Naive B cell (primary cell): ENCODE results near the gene LRMDA. TPM values are rescaled to one million over a fixed set of nuclear protein-coding genes. Genes with fewer than 3 reads are reported as not detected.

Experiments used
- ATAC-seq, 2 donors: fragments of 150-1000 bp; cut with Tn5 transposase; 2 replicates each; pipeline ENCODE4 v1.10.0; 2021; ENCODE audit warnings: low read depth in 2 of 2, mild to moderate bottlenecking in 2 of 2, moderate library complexity in 2 of 2
- DNase-seq: peaks from one replicate; pipeline ENCODE4 v3.0.0; 2022
- H3K27ac Mint-ChIP-seq, 6 donors: one replicate each; pipeline ENCODE4 v1.8.0; 2020 to 2022; ENCODE audit warnings: mild to moderate bottlenecking in 6 of 6, mixed read lengths in 6 of 6, moderate library complexity in 5 of 6, inconsistent platforms in 2 of 6
- H3K27me3 Mint-ChIP-seq, 3 donors: one replicate each; pipeline ENCODE4 v1.8.0; 2021 to 2022; ENCODE audit warnings: mixed read lengths in 3 of 3, mild to moderate bottlenecking in 1 of 3
- H3K36me3 Mint-ChIP-seq, 2 donors: one replicate each; pipeline ENCODE4 v1.8.0; 2020 to 2022; ENCODE audit warnings: mixed read lengths in 2 of 2, inconsistent platforms in 1 of 2, mild to moderate bottlenecking in 1 of 2
- H3K4me1 Mint-ChIP-seq, 3 donors: one replicate each; pipeline ENCODE4 v1.8.0; 2020 to 2022; ENCODE audit warnings: mixed read lengths in 3 of 3, inconsistent platforms in 1 of 3, mild to moderate bottlenecking in 1 of 3, moderate library complexity in 1 of 3
- H3K4me3 Mint-ChIP-seq, 8 donors: one replicate each; pipeline ENCODE4 v1.8.0; 2020 to 2022; ENCODE audit warnings: mild to moderate bottlenecking in 8 of 8, mixed read lengths in 8 of 8, moderate library complexity in 8 of 8, inconsistent platforms in 2 of 8
- H3K9me3 Mint-ChIP-seq, 7 donors: one replicate each; pipeline ENCODE4 v1.8.0; 2020 to 2022; ENCODE audit warnings: mixed read lengths in 7 of 7, mild to moderate bottlenecking in 5 of 7, inconsistent platforms in 2 of 7, moderate library complexity in 1 of 7
- polyA plus RNA-seq, 6 donors: library from polyadenylated mRNA; unstranded; fragments of 300-500 nt; fragmentation: Illumina TruSeq; gene quantifications; one replicate each; pipeline ENCODE4 v1.2.3, GENCODE V29; 2021; ENCODE audit warnings: low read depth in 6 of 6

The LRMDA gene
- polyA plus RNA-seq, 6 donors from 2014 or later: 2.1 TPM; not detected in 5

DNA sequence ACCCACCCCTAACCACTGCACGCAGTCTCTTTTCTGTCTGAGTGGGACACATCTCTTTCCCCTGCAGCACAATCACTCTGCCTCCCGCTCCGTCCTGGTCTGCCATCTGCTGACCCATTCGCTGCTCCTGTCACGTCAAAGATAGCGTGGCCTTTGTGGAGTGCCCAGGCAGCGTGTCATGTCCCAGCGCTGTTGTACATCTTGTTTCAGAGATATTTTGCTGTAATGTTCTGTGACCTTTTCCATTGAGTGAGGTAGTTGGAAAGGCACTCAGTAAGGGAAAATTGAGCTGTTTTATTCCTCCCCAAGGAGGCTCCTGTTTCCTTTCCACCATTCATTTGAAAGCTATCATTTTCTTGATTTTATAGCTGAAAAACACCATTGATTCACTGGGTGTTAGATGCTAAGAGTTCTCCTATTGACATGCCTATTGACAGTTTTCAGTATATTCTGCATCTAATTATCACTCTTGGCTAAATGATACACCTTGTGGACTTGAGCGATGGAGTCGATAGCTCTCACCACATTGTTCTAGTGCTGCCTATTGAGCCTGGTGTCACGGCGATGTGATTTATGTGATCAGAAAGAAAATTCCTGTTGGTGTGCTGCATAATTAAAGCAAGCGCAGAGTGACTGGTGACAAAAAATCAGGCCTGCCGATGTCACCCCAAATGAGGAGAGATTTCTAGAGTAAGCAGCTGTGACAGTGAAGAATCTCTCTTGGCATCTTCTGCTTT is 372.6 kb downstream of the LRMDA start:
- ATAC-seq (no peak), DNase-seq (no peak)
- Mint-ChIP-seq H3K9me3 (peaks cover 0 to 10% (median 4%) of the 10 kb centered on the region in 7 donors), H3K4me3 (no peak overlapping the region), H3K36me3 (no peaks in the 10 kb centered on the region), H3K4me1 (no peaks in the 10 kb centered on the region), H3K27me3 (peaks cover 0 to 22% (median 3%) of the 10 kb centered on the region in 3 donors), H3K27ac (no peak overlapping the region)

DNA sequence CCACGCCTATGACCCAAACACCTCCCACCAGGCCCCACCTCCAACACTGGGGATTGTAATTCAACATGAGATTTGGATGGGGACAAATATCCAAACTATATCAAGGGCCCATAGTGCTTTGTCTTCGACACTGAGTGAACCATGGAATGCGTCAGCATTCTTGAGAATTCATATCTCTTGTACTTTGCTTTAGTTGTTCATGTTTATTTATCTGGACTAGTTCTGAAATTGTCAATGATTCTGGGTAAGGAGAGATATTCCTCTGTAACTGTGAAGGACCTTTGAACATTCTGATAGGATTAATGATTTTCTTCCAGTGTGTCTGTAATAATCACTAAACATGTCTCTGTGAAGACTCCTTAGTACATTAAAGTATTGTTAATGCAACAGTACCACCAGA is 374.8 kb downstream of the LRMDA start:
- no peak for DNase-seq
- peaks cover 0 to 7% (median 2%) of the 10 kb centered on the region in 7 donors for H3K9me3 Mint-ChIP-seq
- H3K27me3 Mint-ChIP-seq: peaks cover 0 to 22% (median 8%) of the 10 kb centered on the region in 3 donors
- no peaks in the 10 kb centered on the region for H3K4me1 Mint-ChIP-seq
- H3K27ac Mint-ChIP-seq: no peak overlapping the region
- H3K4me3 Mint-ChIP-seq: no peak overlapping the region
- no peak for ATAC-seq
- H3K36me3 Mint-ChIP-seq: no peaks in the 10 kb centered on the region

DNA sequence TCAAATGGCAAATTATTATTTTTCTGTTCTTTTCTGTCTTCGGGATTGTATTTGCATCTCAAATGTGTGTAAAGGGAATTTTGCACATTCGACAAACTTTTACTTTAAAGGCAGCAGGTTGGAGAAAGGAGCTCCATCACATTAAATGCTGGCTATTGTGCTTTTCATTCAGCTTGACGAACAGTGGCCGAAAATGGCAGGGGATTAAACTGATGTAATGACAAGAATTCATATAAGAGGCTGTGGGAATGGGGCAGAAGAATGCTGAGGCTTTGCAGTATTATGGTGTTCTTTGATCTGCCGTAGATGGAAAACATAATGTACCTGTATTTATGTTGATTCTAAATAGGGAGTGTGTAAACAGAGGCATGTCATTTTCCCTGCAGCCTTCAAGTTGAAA is 376.0 kb downstream of the LRMDA start:
- no peak overlapping the region for H3K4me3 Mint-ChIP-seq
- H3K4me1 Mint-ChIP-seq: no peaks in the 10 kb centered on the region
- peaks cover 0 to 7% (median 2%) of the 10 kb centered on the region in 7 donors for H3K9me3 Mint-ChIP-seq
- no peak overlapping the region for H3K27ac Mint-ChIP-seq
- DNase-seq (no peak), ATAC-seq (no peak)
- no peaks in the 10 kb centered on the region for H3K36me3 Mint-ChIP-seq
- H3K27me3 Mint-ChIP-seq: peaks cover 0 to 22% (median 8%) of the 10 kb centered on the region in 3 donors

DNA sequence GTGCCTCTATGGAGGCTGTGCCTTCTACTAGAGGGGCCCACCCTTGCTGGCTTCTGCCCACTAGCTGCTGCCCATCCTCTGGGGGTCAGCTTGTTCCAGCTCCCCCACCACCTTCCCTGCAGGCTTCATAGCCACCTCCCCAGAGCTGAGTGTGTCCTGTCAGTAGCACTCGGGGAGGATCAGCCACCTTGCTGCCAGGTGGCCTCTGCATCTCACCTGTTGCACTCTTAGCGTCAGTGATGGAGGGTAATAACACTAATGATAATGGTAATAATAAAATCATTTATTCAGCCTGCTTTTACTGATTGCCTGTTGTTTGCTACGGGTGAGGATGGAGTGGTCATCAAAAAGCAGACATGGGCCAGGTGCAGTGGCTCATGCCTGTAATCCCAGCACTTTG is 377.6 kb downstream of the LRMDA start:
- peaks cover 0 to 19% (median 11%) of the 10 kb centered on the region in 3 donors for H3K27me3 Mint-ChIP-seq
- no peaks in the 10 kb centered on the region for H3K36me3 Mint-ChIP-seq
- ATAC-seq (no peak), DNase-seq (no peak)
- no peaks in the 10 kb centered on the region for H3K4me1 Mint-ChIP-seq
- H3K9me3 Mint-ChIP-seq: peaks cover 0 to 8% (median 2%) of the 10 kb centered on the region in 7 donors
- no peak overlapping the region for H3K27ac Mint-ChIP-seq
- no peak overlapping the region for H3K4me3 Mint-ChIP-seq

DNA sequence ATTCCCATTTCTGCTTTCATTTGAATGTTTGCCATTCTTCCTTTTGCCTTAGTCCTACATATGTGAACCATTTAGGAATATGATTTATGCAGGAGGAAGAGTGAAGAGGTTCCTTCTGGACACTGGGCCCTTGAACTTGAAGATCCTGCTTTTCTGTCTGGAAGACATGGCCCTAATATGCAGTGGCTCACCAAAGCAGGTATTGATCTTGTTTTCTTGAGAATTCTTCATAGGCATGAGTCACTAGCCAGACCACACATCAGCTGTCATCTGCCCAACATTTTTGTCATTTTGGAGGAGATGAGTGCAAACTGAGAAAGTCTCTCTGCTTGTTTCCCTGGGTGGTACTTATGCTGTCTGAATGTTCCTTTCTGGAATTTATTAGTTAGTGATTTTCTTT is 382.6 kb downstream of the LRMDA start:
- Mint-ChIP-seq H3K27ac (no peak overlapping the region), H3K4me1 (no peaks in the 10 kb centered on the region), H3K4me3 (no peak overlapping the region), H3K27me3 (peaks cover 0 to 19% (median 6%) of the 10 kb centered on the region in 3 donors), H3K9me3 (peaks cover 0 to 6% (median 0%) of the 10 kb centered on the region in 7 donors), H3K36me3 (no peaks in the 10 kb centered on the region)
- ATAC-seq: no peak
- DNase-seq: no peak

DNA sequence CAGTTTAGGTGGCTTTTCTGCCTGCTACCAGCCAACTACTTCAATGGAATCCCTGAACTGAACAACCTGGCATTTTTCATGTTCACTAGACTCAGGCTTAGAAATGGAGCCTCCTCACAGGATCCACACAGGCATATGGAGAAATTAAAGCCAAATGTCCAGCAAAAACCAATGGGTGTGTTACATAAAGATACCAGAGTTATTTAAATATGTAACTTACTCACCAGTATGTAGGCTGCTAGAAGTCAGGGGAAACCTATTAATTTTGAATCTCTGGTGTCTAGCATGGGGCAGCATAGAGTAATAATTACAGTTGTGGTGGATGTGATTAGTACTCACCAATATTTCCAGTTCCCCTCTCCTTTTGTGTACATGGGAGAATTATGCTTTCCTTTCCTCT is 383.6 kb downstream of the LRMDA start:
- Mint-ChIP-seq H3K4me3 (no peak overlapping the region), H3K4me1 (no peaks in the 10 kb centered on the region), H3K36me3 (no peaks in the 10 kb centered on the region), H3K9me3 (peaks cover 0 to 5% (median 0%) of the 10 kb centered on the region in 7 donors), H3K27ac (no peak overlapping the region), H3K27me3 (peaks cover 0 to 16% (median 6%) of the 10 kb centered on the region in 3 donors)
- DNase-seq (no peak), ATAC-seq (no peak)

DNA sequence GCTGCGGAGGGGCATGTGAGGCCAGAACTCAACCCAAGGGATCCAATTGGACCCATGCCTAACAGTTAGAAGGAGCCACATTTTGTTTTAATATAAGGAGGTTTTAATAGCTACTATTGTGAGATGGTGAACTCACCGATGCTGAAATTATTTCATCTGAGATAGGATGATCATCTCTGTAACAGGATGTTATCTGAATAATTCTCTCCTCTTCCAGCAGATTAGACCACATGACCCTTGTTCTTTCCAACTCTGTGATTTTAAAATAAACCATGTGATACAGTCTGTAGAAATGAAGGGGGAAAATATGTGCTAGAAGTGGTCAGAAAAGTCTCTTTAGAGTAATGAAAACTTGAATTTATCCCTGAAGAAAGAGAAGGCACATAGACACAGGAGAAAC is 385.8 kb downstream of the LRMDA start:
- no peak for ATAC-seq

DNA sequence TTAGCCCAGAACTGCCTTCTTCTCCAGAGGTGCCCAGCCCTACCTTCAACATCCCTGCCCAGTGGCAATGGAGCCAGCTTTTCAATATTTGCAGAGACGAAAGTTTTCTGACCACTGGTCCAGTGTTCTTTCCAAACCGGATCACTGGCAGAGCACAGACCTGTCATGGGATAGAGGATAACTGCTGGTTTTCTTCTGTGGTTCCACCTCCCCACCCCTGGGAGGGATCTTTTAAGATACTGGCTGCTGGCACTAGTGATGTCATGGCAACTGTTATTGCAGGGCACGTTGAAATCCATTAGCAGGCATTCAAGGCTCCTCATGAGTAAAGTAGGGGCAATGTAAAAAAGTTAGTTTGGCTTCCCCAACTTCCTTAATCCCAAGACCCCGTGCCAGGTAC is 387.1 kb downstream of the LRMDA start:
- no peak for DNase-seq
- no peak for ATAC-seq
- peaks cover 0 to 12% (median 6%) of the 10 kb centered on the region in 3 donors for H3K27me3 Mint-ChIP-seq
- H3K4me1 Mint-ChIP-seq: no peaks in the 10 kb centered on the region
- H3K9me3 Mint-ChIP-seq: peaks cover 0 to 10% (median 6%) of the 10 kb centered on the region in 7 donors
- H3K27ac Mint-ChIP-seq: no peak overlapping the region
- no peaks in the 10 kb centered on the region for H3K36me3 Mint-ChIP-seq
- no peak overlapping the region for H3K4me3 Mint-ChIP-seq

More for the DNA sequence above, 385.8 kb downstream of the LRMDA start:
- H3K27me3 Mint-ChIP-seq: peaks cover 0 to 15% (median 6%) of the 10 kb centered on the region in 3 donors
- peaks cover 0 to 9% (median 3%) of the 10 kb centered on the region in 7 donors for H3K9me3 Mint-ChIP-seq
- no peak overlapping the region for H3K27ac Mint-ChIP-seq
- H3K4me3 Mint-ChIP-seq: peak overlapping the region in 1 of 8 donors; percentile 17
- no peaks in the 10 kb centered on the region for H3K4me1 Mint-ChIP-seq
- H3K36me3 Mint-ChIP-seq: no peaks in the 10 kb centered on the region
- no peak for DNase-seq

DNA sequence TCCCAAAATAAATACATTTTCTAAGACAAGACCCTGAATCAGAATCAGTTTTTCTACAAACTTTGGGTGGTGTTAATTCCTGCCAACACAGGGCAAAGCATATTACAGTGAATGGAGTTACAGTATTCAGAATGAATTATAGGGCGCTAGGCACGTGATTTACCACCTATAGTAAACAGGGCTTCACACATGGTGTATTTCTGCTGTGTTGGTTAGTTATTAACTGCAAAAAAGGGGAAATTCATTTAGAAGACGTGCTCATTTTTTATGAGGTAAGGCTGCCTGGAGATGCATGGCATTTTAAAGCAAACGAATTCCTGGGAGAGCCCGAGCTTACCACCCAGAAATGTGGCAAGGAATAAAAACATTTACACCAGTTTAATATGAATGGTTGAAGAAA is 393.8 kb downstream of the LRMDA start:
- Mint-ChIP-seq H3K27me3 (no peaks in the 10 kb centered on the region), H3K9me3 (peaks cover 0 to 10% (median 5%) of the 10 kb centered on the region in 7 donors), H3K27ac (no peak overlapping the region), H3K4me1 (no peaks in the 10 kb centered on the region), H3K36me3 (no peaks in the 10 kb centered on the region), H3K4me3 (no peak overlapping the region)
- DNase-seq (no peak), ATAC-seq (no peak)

DNA sequence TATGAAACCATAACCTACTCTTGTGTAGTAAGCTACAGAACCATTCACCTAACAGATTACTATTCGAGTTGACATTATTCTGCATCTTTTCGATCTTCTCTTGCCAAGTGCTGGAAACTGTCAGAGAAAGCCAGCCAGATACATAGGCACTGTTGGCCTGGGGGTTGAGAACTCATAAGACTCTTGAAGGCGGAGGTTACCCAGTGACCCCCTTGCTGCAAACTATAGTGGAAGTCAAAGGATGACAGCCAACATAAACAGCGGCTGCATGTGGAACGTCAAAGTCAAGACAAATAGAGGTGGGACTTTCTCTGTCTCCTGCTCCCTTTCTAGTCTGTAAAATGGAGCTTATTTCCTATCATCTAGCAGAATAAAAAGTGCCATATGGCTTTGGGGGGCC is 394.2 kb downstream of the LRMDA start:
- Mint-ChIP-seq H3K27ac (no peak overlapping the region), H3K36me3 (no peaks in the 10 kb centered on the region), H3K9me3 (peaks cover under 1 to 8% (median 4%) of the 10 kb centered on the region in 7 donors), H3K27me3 (no peaks in the 10 kb centered on the region), H3K4me1 (no peaks in the 10 kb centered on the region), H3K4me3 (peak overlapping the region in 1 of 8 donors; percentile 64)
- no peak for DNase-seq
- ATAC-seq: no peak

DNA sequence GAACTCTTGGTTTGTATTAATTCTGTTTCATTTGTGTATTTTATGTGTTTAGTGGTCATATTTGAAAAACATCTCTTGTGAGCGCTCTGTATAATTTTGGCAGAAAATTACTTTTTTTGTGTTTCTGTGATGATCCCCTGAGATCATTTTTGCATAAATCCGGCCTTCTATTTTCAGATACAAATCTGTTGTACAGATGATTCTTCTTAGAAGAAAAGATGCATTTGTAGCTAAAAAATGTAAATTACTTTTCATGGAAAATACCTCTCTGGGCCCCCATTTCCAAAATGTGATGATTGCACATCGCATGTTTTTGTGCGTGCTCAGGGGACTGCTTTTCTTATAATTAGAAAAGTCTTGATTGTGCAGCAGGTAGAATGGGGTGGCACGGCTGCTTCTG is 395.4 kb downstream of the LRMDA start:
- Mint-ChIP-seq H3K9me3 (peaks cover 0 to 8% (median 4%) of the 10 kb centered on the region in 7 donors), H3K27ac (no peak overlapping the region), H3K36me3 (no peaks in the 10 kb centered on the region), H3K27me3 (no peaks in the 10 kb centered on the region), H3K4me1 (no peaks in the 10 kb centered on the region), H3K4me3 (no peak overlapping the region)
- ATAC-seq (no peak), DNase-seq (no peak)

DNA sequence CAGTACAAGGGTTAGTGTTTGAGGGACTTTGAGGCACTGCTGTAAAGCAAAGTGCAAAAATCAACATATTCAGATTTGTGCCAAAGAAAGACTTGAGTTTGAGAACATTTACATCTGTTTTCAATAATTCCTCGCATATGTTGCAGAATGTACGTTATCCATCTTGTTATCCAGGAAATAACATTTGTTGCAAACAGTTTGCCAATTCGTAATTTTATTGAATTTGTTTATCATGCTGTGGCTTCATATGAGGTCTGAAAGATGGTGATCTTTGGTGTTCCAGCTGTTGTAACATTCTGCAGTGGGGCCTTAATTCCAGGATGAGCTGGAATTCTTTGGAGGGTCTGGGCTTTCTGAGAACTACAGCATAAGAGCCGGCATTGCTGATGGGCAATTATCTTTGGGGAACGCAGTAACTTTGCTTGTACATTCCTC is 396.2 kb downstream of the LRMDA start:
- Mint-ChIP-seq H3K9me3 (peaks cover 0 to 10% (median 7%) of the 10 kb centered on the region in 7 donors), H3K36me3 (no peaks in the 10 kb centered on the region), H3K4me1 (no peaks in the 10 kb centered on the region), H3K4me3 (no peak overlapping the region), H3K27ac (no peak overlapping the region), H3K27me3 (no peaks in the 10 kb centered on the region)
- no peak for DNase-seq
- no peak for ATAC-seq

DNA sequence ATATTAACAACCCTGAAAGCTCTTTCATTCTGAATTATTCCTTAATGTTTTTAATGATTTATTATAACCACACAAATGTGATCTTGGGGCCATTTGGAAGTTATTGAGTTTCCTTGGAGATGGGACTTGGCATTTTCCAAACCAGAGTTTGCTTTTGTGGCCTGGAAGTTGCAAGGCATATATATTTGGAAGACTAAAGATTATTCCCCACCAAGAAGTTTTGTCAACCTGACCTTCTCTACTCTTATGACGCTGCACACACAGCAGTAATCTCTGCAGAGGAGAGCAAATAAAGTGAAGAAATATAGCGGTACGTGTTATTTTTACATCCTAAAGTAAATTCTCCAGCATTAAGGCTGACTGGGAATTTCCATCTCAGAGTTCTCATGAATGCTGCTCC is 397.0 kb downstream of the LRMDA start:
- Mint-ChIP-seq H3K27me3 (peaks cover 0 to 3% (median 0%) of the 10 kb centered on the region in 3 donors), H3K4me1 (no peaks in the 10 kb centered on the region), H3K9me3 (peaks cover 0 to 11% (median 5%) of the 10 kb centered on the region in 7 donors), H3K27ac (no peak overlapping the region), H3K4me3 (no peak overlapping the region), H3K36me3 (no peaks in the 10 kb centered on the region)
- ATAC-seq: no peak
- DNase-seq: no peak

DNA sequence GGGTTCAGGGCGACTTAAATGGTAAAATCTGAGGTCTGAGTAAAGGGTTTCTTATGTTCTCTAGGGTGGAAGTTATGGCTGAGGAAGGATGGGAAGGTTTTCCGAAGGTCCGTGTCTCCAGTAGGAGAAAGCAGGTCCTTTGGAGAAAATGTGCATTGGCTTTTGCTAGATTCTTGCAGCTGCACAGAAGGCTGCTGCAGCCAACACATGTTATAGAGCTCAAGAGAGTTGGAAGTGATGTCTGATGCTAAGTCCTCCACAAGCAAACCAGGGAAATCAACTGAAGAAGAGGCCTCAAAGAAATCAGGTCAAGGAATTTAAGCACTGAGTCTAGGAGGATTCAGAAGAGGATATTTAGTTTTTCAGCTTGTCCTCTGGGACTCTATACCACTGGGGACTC is 404.6 kb downstream of the LRMDA start:
- Mint-ChIP-seq H3K36me3 (no peaks in the 10 kb centered on the region), H3K4me1 (no peaks in the 10 kb centered on the region), H3K4me3 (no peak overlapping the region), H3K27me3 (peaks cover 0 to 12% (median 7%) of the 10 kb centered on the region in 3 donors), H3K9me3 (peaks cover 0 to 12% (median 3%) of the 10 kb centered on the region in 7 donors), H3K27ac (no peak overlapping the region)
- DNase-seq (no peak), ATAC-seq (no peak)
